HG03045 (cell line): Measurements from ENCODE around the gene HDC.

ENCODE experiments used
- ATAC-seq: cut with Tn5 transposase; IDR thresholded peaks from one replicate; pipeline ENCODE4 v1.9.1; 2021; ENCODE audit warnings: mild to moderate bottlenecking, moderate library complexity; ENCODE audit not compliant: unreplicated experiment

Gene HDC

GRCh38 chr15:50256188-50257041, 9.1 kb downstream of the HDC start:
- no peak for ATAC-seq

- ATAC-seq = no peak
Measured at GRCh38 chr15:50252556-50252955, 13.0 kb downstream of the HDC start.

GRCh38 chr15:50251638-50252182, 13.8 kb downstream of the HDC start:
- ATAC-seq = no peak

- ATAC-seq = no peak
Measured at GRCh38 chr15:50250760-50251394, 14.6 kb downstream of the HDC start.

- no peak for ATAC-seq
Measured at GRCh38 chr15:50249704-50250103, 15.8 kb downstream of the HDC start.

- ATAC-seq = no peak
Measured at GRCh38 chr15:50248994-50249582, 16.4 kb downstream of the HDC start.

GRCh38 chr15:50247819-50248655, 17.5 kb downstream of the HDC start:
- ATAC-seq = peak; percentile 92

- no peak for ATAC-seq
Measured at GRCh38 chr15:50246631-50247030, 18.9 kb downstream of the HDC start.

- ATAC-seq = no peak
Measured at GRCh38 chr15:50244959-50245624, 20.4 kb downstream of the HDC start.

- ATAC-seq = no peak
Measured at GRCh38 chr15:50244153-50244552, 21.4 kb downstream of the HDC start.

- ATAC-seq = no peak
Measured at GRCh38 chr15:50241684-50242450, 23.7 kb downstream of the HDC start.

GRCh38 chr15:50238255-50238654, 27.3 kb downstream of the HDC start:
- no peak for ATAC-seq

- no peak for ATAC-seq
Measured at GRCh38 chr15:50236433-50236832, 29.1 kb downstream of the HDC start.

- ATAC-seq = no peak
Measured at GRCh38 chr15:50235794-50236193, 29.7 kb downstream of the HDC start.

- no peak for ATAC-seq
Measured at GRCh38 chr15:50234764-50235163, 30.8 kb downstream of the HDC start.

- no peak for ATAC-seq
Measured at GRCh38 chr15:50233192-50233736, 32.3 kb downstream of the HDC start.

- ATAC-seq = no peak
Measured at GRCh38 chr15:50232791-50233190, 32.7 kb downstream of the HDC start.

- no peak for ATAC-seq
Measured at GRCh38 chr15:50231761-50232160, 33.8 kb downstream of the HDC start.

- ATAC-seq = no peak
Measured at GRCh38 chr15:50229336-50229735, 36.2 kb downstream of the HDC start.
